NCI-H2227 (cell line): Measurements from ENCODE around the gene FOXP1.
"Not testable (repeated sequence)": the region's sequence is repeated elsewhere in the genome, so short reads cannot be mapped to it uniquely, and the experiment has no call there.

Experiments used
- DNase-seq: peaks from one replicate; lab custom pipeline; 2025; ENCODE audit not compliant: unreplicated experiment; lab: John Stamatoyannopoulos, UW

Gene FOXP1

DNA sequence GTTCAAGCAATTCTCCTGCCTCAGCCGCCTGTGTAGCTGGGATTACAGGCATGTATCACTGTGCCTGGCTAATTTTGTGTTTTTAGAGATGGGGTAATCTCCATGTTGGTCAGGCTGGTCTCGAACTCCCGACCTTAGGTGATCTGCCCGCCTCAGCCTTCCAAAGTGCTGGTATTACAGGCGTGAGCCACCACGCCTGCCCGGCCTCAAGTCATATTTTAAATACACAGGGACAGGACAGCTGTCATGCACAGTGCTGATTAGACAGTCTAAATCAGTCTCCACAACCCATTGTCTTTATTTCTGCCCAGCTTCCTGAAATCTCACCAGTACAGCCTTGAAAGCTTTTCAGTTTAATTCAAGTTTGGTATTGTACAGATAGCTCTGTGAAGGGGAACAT lies 587.4 kb downstream of the FOXP1 start:
- DNase-seq: no peak

- DNase-seq: no peak
Observed at GRCh38 chr3:70994644-70995043, 588.9 kb downstream of the FOXP1 start.

GRCh38 chr3:70992562-70993204 lies 590.8 kb downstream of the FOXP1 start:
- DNase-seq: no peak

GRCh38 chr3:70992131-70992530 lies 591.4 kb downstream of the FOXP1 start:
- DNase-seq: no peak

DNA sequence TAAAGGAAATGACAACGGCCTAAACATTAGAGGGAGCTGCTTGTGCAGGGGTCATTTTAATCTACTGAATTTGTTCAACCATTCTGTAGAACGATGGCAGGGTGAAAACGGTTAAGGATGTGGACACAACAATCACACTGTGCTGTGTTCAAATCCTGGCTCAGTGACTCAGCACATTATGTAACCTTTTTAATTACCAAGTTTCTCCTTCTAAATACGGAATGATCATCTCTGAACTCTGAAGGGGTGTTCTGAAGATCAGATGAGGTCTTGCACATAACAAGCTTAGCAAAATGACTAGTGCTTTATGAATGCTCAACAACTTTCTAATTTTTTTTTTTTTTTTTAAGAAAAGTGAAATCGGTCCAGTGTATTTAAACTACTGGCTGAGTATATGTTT lies 592.8 kb downstream of the FOXP1 start:
- DNase-seq: no peak

- DNase-seq: no peak
Observed at GRCh38 chr3:70990185-70990584, 593.3 kb downstream of the FOXP1 start.

GRCh38 chr3:70989174-70989573 lies 594.4 kb downstream of the FOXP1 start:
- no peak for DNase-seq

- DNase-seq: no peak
Observed at GRCh38 chr3:70988111-70988510, 595.4 kb downstream of the FOXP1 start.

DNA sequence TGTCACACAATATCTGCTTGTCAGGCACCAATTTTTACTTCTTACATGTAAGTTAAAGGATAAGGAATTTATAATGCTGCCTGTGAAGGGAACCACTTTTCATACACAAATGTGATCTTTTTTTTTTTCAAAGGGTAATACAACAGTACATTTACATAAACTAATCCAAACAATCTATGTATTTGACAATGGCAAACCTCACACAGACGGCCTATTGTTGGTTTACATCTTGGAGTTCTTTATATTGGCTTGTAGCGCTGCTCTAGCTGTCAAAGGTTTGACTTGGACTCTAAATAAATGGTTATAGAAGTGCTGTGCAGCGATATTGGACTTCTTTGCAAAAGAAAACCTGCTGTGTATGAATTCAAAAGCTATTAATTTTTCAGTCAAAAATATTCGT lies 598.0 kb downstream of the FOXP1 start:
- no peak for DNase-seq

- no peak for DNase-seq
Observed at GRCh38 chr3:70984776-70985482, 598.6 kb downstream of the FOXP1 start.

DNA sequence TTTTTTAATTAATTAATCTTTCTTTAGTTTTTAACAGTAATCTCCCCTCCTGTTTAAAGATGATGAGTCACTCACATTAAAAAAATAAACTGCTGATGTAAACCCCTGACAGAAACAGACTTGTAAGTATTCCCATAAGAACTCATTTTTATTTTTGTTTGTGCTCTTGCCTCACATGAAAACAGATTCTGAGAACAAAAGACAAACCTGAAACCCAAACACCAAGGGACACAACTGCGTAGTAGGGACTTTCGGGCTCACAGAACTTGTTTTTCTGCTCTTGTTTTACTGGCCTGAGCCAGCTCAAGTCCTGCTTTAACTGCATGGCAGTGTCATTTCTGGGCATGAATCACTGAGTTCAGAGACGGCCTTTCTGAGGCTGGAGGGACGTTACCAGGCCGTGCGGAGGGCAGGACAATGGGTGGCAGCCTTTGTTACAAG lies 600.8 kb downstream of the FOXP1 start:
- no peak for DNase-seq

GRCh38 chr3:70982284-70982683 lies 601.2 kb downstream of the FOXP1 start:
- no peak for DNase-seq

DNA sequence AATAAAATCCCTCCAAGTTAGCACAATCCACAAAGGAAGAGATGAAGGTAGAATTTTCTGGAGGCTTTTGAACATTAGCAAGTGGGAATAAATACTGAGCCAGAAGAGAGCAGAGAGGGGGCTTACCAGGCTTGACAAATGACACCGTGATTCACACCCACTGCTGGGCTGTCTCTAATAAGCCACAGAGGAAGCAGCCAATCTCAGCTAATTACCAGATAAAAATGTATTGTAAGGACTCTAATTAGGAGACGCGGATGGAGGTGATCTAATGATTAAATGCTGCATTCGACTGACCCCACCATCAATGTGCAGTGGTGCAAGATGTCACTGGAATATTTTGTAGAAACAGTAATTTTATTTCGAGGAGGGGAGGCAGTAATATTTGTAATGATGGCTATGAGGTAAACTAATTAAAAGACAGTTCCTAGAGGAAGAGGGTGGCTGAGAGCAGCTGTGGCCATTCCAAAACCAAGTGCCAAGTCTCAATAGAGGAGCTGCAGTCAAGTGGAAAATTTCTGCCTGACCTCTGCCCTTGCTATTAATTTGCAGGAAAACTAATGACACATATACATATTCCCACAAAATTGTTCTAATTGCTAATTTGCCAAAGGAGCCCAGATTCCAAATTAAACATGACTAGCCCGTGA lies 602.2 kb downstream of the FOXP1 start:
- DNase-seq: no peak

GRCh38 chr3:70980646-70981170 lies 602.8 kb downstream of the FOXP1 start:
- no peak for DNase-seq

DNA sequence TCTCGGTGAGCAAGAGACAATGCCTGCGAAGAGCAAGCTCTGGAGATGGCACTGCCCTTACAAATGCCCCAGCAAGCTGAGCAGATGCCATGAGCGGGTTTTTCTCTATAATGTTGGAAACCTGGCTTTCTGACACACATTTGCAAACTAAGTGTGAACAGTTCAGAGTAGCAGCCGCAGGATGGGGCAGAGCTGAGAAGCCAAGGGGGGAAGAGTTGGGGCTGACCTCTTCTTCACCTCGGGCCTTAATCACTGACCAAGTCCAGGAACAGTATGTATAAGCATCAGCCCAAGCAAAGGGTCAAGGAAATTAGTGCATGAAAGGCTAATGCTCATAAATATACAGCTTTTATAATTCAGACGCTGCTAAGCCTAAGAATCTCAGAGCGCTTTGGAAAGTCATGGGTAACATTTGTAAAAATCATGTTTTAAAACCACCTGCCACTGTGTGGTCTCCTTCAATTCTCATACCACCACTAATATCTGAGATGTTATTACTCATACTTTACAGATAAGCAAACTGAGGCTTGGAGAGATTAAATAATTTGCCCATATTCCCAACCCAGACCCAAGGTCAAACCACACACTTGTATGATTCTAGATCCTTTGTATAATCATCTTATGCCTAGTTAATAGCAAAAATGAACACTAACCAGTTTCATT lies 603.4 kb downstream of the FOXP1 start:
- DNase-seq: no peak

- DNase-seq: no peak
Observed at GRCh38 chr3:70977712-70978111, 605.8 kb downstream of the FOXP1 start.

- DNase-seq: not testable (repeated sequence)
Observed at GRCh38 chr3:70975981-70976380, 607.5 kb downstream of the FOXP1 start.

DNA sequence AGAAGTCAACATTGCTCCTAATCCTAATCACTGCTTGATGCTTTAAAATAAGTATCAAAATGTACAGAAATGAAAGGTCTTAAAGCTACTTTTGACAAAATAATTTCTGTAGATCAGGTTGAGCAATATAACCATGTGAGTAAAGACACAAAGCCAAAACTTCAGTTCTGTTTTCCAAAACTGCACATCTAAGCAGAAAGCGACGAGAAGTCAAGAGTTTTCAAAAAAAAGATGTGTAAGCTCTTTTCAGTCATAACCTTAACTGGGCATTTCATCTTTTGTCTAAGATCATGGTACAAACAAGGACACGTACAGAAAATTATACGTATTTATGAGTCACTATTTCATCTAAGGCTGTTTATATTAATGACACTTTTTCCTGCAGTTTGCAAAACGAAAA lies 608.8 kb downstream of the FOXP1 start:
- DNase-seq: no peak

DNA sequence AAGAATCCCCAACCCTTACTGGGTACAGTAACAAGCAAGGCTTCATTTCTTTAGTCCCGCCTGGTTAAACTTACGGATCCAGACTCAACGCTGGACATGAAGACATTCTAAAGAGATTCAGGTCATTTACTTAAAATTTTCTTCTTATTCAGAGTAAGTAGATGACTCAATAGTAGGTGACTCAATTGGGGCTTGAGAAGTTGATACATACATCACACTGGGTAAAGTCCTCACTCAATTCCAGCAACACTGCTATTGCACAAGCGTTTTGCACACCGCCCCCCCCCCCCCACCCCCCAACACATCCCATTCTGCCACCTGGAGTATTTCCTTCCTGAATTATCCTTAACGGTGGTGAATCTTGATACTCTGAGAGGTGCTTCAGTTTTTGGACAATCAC lies 610.0 kb downstream of the FOXP1 start:
- no peak for DNase-seq

- DNase-seq: no peak
Observed at GRCh38 chr3:70972855-70973254, 610.7 kb downstream of the FOXP1 start.

DNA sequence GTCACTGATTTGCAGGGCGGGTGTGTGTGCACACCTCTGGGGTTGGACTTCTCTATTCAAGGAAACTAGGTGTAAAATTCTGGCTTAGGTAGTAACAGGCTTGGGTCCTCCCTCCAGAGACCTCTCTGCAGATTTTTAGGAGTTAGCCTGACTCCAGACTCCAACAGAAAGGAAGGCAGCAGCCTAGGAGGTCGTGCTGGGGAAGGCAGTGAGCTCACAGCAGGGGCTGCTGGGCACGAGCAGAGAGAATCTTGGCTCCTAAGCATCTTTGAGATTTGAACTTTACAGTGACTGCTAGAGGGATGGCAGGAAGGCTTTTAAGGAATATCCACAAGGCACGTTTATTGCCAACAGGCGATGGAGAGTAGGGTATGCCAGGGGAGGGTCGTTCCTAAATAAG lies 612.6 kb downstream of the FOXP1 start:
- no peak for DNase-seq

- no peak for DNase-seq
Observed at GRCh38 chr3:70970171-70970570, 613.4 kb downstream of the FOXP1 start.
